ENCODE data around the gene UNK.

The UNK gene

DNA sequence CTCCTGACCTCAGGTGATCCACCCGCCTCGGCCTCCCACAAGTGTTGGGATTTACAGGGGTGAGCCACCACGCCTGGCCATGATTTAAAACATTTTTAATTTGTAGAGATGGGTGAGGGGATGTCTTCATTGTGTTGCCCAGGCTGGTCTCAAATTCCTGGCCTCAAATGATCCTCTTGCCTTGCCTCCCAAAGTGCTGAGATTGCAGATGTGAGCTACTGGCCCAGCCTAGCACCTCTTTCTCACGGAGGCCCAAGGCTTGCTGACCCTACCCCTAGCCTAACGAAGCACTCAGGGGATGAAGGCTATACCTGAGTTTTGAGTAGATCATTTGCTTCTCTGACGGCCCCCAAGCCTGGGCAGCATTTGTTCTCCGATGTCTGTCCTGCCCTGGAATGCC lies 26.6 kb downstream of the UNK start:
- no peak overlapping the region for H3K4me3 ChIP-seq (ENCODE audit: low read length)
- no peak for DNase-seq (ENCODE audit: low read depth)
- TF ChIP-seq, protein P1, sequence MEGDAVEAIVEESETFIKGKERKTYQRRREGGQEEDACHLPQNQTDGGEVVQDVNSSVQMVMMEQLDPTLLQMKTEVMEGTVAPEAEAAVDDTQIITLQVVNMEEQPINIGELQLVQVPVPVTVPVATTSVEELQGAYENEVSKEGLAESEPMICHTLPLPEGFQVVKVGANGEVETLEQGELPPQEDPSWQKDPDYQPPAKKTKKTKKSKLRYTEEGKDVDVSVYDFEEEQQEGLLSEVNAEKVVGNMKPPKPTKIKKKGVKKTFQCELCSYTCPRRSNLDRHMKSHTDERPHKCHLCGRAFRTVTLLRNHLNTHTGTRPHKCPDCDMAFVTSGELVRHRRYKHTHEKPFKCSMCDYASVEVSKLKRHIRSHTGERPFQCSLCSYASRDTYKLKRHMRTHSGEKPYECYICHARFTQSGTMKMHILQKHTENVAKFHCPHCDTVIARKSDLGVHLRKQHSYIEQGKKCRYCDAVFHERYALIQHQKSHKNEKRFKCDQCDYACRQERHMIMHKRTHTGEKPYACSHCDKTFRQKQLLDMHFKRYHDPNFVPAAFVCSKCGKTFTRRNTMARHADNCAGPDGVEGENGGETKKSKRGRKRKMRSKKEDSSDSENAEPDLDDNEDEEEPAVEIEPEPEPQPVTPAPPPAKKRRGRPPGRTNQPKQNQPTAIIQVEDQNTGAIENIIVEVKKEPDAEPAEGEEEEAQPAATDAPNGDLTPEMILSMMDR (IDR thresholded peaks at IDR 0.05; ENCODE audit: insufficient read depth, low read depth, low read length, missing control alignments): no peak

DNA sequence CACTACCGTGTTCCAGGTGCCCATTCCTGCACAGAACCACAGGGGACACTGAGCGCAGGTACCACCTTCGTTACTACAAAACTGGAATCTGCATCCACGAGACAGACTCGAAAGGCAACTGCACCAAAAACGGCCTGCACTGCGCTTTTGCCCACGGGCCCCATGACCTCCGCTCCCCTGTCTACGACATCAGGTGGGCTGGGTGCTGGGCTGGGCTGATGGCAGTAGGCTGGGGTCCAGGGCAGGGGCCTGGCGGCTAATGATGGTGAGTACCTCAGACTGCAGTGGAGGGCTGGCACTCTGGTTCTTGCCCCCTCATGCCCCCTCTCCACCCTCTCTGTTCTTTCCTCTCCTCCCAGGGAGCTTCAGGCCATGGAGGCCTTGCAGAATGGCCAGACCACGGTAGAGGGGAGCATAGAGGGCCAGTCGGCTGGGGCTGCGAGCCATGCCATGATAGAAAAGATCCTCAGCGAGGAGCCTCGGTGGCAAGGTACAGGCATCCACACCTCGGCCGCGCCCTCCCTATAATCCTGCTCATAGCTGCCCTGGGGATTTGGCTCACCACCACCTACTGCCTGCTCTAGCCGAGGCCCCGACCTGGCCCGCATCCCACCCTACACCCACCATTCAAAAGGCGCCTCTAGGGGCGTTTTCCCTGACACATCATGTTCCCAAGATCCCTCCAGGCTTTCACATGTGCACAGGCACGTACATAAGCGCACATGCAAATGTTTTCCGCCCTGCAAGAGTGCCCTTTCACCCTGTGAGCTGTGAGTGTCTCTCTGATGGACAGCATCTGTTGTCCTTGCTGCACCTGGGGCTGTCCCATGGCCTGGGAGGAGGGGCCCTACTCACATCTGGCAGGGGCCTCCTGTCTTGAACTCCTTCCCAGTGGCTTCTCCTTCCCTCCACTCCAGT lies 27.7 kb downstream of the UNK start:
- no peak for DNase-seq (ENCODE audit: low read depth)
- TF ChIP-seq, protein P1 (IDR thresholded peaks at IDR 0.05; ENCODE audit: insufficient read depth, low read depth, low read length, missing control alignments): no peak
- H3K4me3 ChIP-seq (ENCODE audit: low read length): no peak overlapping the region

DNA sequence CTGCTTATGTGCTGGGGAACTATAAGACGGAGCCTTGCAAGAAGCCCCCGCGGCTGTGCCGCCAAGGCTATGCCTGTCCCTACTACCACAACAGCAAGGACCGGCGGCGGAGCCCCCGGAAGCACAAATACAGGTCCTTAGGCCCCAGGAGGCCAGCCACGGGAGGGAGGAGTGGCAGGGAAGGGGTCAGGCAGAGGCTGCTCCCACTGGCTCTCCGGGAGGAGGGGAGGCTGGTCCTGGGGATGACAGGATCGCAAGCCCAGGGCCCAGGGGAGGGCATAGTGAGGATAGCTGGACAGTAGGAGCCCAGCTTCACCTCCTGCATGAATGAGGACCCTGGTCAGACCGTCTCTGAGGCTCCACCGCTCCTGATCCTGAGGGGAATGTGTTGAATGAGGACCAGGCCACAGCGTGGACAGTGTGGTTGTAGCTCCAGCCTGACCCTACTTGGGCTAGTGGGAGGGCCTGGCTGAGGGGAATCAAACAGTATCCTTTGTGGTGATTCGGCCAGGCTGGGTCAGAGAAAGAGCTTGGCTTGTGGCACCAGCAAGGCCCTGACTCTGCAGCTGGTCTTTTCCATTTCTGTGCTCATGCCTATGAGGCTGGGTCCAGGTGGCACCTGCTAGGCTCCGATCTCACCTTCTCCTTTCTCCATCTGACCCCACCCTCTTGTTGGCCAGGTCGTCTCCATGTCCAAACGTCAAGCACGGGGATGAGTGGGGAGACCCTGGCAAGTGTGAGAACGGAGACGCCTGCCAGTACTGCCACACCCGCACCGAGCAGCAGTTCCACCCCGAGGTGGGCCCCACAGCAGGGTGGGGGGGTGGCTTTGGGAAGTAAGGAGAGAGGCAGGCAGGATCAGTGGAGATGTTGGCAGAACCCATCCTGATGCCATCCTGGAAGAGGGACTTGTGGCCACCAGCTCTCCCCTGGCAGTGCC lies 28.7 kb downstream of the UNK start:
- H3K4me3 ChIP-seq (ENCODE audit: low read length): no peak overlapping the region
- TF ChIP-seq, protein P1 (IDR thresholded peaks at IDR 0.05; ENCODE audit: insufficient read depth, low read depth, low read length, missing control alignments): no peak

DNA sequence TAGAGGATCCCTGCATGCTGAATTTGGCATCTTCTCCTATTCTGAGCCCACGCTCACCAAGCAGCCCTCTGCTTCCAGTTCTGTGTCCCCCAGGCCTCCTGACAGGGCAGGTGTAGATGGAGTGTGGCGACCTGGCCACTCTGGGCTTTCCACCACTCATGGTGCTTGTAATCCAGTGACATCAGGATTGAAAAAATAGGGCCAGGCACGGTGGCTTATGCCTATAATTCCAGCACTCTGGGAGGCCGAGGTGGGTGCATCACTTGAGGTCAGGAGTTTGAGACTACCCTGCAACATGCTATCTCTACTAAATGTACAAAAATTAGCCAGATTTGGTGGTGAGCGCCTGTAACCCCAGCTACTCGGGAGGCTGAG lies 29.4 kb downstream of the UNK start:
- TF ChIP-seq, protein P1 (IDR thresholded peaks at IDR 0.05; ENCODE audit: insufficient read depth, low read depth, low read length, missing control alignments): no peak
- H3K4me3 ChIP-seq (ENCODE audit: low read length): no peak overlapping the region
- no peak for DNase-seq (ENCODE audit: low read depth)

More for the DNA sequence above, 28.7 kb downstream of the UNK start:
- no peak for DNase-seq (ENCODE audit: low read depth)

DNA sequence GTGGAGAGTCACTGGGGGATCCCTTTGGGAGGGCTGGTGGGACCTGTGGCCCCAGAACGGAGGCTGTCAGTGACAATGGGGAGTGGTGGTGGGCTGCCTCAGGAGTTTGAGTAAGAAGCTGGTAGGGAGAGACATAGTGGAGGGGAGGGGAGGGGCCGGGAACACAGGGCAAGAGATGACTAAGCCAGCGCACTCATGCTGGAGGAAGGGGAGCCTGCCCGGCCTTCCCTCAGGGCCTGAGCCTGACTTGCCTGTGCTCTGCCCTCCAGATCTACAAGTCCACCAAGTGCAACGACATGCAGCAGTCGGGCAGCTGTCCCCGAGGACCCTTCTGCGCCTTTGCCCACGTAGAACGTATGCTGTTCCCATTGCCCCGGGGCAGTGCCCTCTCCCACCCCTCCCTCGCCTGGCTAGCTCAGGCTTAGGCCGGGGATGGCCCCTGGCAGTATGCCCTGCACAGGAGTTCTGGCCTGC lies 30.3 kb downstream of the UNK start:
- DNase-seq (ENCODE audit: low read depth): peak; percentile 92
- TF ChIP-seq, protein P1 (IDR thresholded peaks at IDR 0.05; ENCODE audit: insufficient read depth, low read depth, low read length, missing control alignments): no peak
- no peak overlapping the region for H3K4me3 ChIP-seq (ENCODE audit: low read length)

DNA sequence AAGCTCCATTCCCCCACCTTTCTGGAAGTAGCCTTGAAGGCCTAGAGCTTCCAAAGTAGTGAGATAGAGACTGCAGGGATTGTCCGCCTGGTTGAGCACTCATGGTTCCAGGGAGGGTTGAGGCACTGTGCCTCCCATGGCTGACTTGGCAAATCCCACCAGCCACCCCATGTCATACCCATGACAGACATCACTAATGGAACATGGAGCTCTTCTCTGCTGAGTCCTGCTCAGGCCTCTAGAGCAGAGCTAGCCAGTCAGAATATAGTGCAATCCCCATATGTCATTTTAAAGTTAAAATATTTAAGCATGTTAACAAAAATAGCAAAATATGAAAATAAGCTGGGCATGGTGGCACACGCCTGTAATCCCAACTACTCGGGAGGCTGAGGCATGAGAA lies 30.8 kb downstream of the UNK start:
- no peak overlapping the region for H3K4me3 ChIP-seq (ENCODE audit: low read length)
- TF ChIP-seq, protein P1 (IDR thresholded peaks at IDR 0.05; ENCODE audit: insufficient read depth, low read depth, low read length, missing control alignments): no peak
- DNase-seq (ENCODE audit: low read depth): no peak
